T47D (cell line): Measurements from ENCODE around the gene CPXM1.
A peak's percentile ranks its signal among the peaks of the same experiment; 100 is the strongest.

Experiments
- DNase-seq, 2 experiments: peaks; one replicate each; pipeline versions ENCODE4 v3.0.0 to v3.0.0-alpha.2; 2011 to 2012; ENCODE audit warnings: low read depth in 1 of 2, low spot score in 1 of 2
- JUND ChIP-seq: IDR thresholded peaks from 2 replicates; pipeline ENCODE4 v1.6.1; 2012; ENCODE audit warnings: low read depth
- in situ Hi-C: cut with HindIII; loops from 2 replicates; pipeline ENCODE4 v1.10.0; 2016; ENCODE audit warnings: low sequenced_read_pairs, low pct_unique_long_range_greater_than_20kb

Gene CPXM1

GRCh38 chr20:2752567-2753460 lies 47.6 kb downstream of the CPXM1 start:
- peak in 1 of 2 experiments; percentile 42 for DNase-seq
- in situ Hi-C loops = no loop called here
- no peak for TF ChIP-seq JUND

DNA sequence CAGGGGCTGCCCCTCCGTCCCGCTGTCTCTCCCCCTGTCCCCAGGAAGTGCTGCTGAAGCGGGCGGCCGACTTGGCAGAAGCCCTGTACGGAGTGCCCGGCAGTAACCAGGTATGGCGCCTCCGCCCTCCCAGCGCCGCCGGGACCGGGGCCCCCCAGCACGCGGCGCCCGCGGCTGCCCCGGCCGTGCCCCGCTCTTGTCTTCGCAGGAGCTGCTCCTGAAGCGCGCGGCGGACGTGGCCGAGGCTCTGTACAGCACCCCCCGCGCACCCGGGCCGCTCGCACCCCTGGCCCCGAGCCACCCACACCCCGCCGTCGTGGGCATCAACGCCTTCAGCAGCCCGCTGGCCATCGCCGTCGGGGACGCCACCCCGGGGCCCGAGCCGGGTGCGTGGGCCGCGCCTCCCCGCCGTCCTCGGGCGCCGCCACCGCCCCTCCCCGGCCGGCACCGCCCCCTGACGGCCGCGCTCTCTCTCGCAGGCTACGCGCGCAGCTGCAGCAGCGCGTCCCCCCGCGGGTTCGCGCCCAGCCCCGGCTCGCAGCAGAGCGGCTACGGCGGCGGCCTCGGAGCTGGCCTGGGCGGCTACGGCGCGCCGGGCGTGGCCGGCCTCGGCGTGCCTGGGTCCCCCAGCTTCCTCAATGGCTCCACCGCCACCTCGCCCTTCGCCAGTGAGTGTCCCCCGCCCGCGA lies 48.4 kb downstream of the CPXM1 start:
- in situ Hi-C loops = no loop called here
- peak in 1 of 2 experiments; percentile 55 for DNase-seq

GRCh38 chr20:2751347-2751877 lies 49.0 kb downstream of the CPXM1 start:
- in situ Hi-C loops = no loop called here
- peak in 1 of 2 experiments; percentile 57 for DNase-seq
- no peak for TF ChIP-seq JUND

More for the DNA sequence above, 48.4 kb downstream of the CPXM1 start:
- no peak for TF ChIP-seq JUND

DNA sequence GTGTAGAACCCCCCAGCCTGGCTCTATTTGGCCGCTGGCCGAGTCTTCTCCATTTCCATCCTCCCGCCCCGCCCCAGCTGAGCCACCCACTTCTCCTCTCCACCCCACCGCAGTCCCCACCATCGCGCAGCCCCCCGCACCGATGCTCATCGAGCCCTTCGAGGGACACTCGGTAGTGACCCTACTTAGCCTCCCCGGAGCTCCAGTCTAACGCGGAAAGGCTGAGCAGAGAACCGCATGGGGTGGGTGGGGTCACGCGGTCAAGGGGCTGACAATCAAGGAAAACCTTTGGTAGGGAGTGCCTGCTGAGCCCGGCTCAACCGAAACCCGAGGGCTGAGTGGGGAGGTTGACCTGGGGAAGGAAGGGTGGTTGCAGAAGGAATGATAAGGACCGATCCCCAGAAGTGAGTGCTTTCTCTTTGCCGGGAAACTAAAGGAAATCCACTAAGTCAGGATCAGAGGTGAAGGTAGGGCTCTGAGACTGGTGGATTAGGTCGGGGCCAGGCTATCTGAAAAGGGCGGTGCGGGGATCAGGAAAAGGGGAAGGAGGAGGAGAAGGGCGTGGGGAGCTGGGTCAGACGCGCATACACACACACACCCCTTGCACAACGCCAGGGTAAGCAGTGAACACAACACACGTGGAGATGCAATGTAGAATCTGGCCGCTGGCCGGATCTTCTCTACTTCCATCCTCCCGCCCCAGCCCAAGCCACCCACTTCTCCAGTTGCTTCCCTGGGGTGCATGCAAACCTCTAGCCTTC lies 49.8 kb downstream of the CPXM1 start:
- peak in 1 of 2 experiments; percentile 54 for DNase-seq
- in situ Hi-C loops = no loop called here

GRCh38 chr20:2749951-2750490 lies 50.4 kb downstream of the CPXM1 start:
- in situ Hi-C loops = no loop called here
- TF ChIP-seq JUND = no peak
- no peak for DNase-seq

More for the DNA sequence above, 49.8 kb downstream of the CPXM1 start:
- no peak for TF ChIP-seq JUND

GRCh38 chr20:2749343-2749950 lies 51.0 kb downstream of the CPXM1 start:
- DNase-seq = no peak
- in situ Hi-C loops = no loop called here
- no peak for TF ChIP-seq JUND

GRCh38 chr20:2748551-2749342 lies 51.7 kb downstream of the CPXM1 start:
- in situ Hi-C loops = no loop called here
- no peak for TF ChIP-seq JUND
- no peak for DNase-seq

DNA sequence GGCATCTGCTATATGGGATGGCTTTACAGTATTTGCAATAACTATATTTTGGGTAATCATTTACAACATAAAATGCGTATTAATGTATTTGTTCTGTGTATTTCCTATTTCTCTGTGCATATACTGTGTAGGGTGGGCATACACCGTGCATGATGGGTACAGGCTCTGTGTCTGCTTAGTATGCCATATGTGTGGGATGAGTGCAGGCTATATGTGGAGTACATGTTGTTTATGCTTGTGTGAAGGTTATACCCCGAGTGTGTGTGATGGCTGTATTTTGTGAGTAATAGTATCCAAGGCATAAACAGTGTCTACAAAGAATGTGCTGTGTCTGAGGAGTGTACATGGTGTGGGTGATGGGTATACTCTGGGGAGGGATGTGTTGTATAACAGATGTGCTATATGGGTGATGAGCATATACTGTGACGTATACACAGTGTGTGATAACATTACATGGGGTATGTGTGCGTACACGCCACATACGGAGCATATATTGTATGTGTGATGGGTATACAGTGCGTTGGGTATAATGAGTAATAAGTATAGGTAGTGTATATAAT lies 52.7 kb downstream of the CPXM1 start:
- TF ChIP-seq JUND = no peak
- in situ Hi-C loops = no loop called here
- no peak for DNase-seq

- TF ChIP-seq JUND = no peak
- in situ Hi-C loops = no loop called here
- no peak for DNase-seq
Observed at GRCh38 chr20:2746636-2747265, 53.7 kb downstream of the CPXM1 start.

DNA sequence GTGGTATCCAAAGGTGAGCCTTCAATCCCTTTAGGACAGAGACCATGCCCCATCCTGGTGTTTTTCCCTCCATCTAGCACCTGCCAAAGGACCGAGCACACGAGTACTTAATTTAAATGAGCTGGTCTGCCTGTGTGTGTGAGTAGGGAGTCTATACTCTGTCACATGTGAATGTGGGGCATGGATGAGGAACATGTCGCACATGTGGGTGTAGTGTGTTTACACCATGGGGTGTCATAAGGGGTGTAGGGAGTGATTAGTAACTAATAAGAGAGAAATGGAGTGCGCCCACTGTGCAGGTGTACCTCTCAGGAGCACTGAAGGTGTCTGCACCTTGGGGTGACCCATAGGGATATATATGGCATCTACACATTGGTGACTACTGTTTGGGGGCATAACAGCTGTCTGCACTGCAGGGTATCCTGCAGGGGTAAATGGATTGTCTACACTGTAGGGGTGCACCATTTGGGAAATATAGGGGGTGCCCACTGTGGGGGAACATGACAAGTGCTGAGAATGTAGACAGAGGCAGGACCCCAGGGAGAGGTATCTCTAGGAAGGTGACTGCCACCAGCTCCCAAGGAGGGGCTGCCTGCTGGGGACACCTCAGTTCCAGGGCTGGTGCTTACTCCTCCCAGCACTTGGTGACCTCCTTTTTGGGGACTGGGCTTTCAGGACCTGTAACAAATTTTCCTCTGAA lies 54.3 kb downstream of the CPXM1 start:
- DNase-seq = no peak
- in situ Hi-C loops = no loop called here
- no peak for TF ChIP-seq JUND
